Spleen (tissue), 7 donors: Measurements from ENCODE around the gene TARBP1.

Source experiments
- POLR2A ChIP-seq, 3 donors: fragments of 450-650 bp; IDR thresholded peaks; one replicate each; pipeline ENCODE4 v1.5.1; 2017; ENCODE audit warnings: antibody characterized with exemption in 3 of 3, mild to moderate bottlenecking in 1 of 3
- TF ChIP-seq, protein P1 (sequence below), 11 experiments: fragments of 200-600 bp in 7 of 11; fragments of 450-650 bp in 4 of 11; sonication (generic) in 4 of 11; IDR thresholded peaks in 8 of 11; conservative IDR thresholded peaks in 3 of 11; 1 replicate in 7 of 11; 2 replicates in 4 of 11; pipeline versions ENCODE4 v1.4.0 to v1.8.0; 2016 to 2021; ENCODE audit warnings: antibody characterized with exemption in 11 of 11, inconsistent platforms in 4 of 11, mild to moderate bottlenecking in 1 of 11
- donor health status: DM: no; HTN: no; CAD: no; lungs with moderate emphysema.
- donor health status: DM: no; HTN: no; CAD: no.
- donor health status: DM: no; HTN: no; CAD: no.

DNA sequence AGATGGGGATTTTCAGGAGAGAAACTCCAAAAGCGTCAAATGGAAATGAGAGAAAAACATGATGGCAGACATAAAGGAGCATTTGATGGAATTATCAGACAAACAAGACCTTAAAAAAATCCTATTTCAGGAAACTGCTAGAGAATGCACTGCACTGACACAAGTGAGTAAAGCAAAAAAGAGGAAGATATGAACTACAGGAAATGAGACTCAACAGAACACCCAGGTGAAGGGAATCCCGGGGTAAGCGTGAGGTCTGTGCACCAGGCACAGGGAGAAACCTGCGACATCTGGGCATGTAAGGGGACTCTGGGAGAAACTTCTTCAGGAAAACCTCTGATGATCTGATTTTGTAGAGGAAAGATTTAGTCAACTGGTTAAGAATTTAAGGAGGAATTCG, 2.8 kb downstream of the TARBP1 start:
- TF ChIP-seq, protein P1, sequence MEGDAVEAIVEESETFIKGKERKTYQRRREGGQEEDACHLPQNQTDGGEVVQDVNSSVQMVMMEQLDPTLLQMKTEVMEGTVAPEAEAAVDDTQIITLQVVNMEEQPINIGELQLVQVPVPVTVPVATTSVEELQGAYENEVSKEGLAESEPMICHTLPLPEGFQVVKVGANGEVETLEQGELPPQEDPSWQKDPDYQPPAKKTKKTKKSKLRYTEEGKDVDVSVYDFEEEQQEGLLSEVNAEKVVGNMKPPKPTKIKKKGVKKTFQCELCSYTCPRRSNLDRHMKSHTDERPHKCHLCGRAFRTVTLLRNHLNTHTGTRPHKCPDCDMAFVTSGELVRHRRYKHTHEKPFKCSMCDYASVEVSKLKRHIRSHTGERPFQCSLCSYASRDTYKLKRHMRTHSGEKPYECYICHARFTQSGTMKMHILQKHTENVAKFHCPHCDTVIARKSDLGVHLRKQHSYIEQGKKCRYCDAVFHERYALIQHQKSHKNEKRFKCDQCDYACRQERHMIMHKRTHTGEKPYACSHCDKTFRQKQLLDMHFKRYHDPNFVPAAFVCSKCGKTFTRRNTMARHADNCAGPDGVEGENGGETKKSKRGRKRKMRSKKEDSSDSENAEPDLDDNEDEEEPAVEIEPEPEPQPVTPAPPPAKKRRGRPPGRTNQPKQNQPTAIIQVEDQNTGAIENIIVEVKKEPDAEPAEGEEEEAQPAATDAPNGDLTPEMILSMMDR (IDR thresholded peaks at IDR 0.05 in 8 of 11, conservative IDR thresholded peaks at IDR 0.05 in 3 of 11), result no peak
- no peak for TF ChIP-seq POLR2A (IDR thresholded peaks at IDR 0.05)
